ENCODE results near the gene ASXL1.

ASXL1 gene

DNA sequence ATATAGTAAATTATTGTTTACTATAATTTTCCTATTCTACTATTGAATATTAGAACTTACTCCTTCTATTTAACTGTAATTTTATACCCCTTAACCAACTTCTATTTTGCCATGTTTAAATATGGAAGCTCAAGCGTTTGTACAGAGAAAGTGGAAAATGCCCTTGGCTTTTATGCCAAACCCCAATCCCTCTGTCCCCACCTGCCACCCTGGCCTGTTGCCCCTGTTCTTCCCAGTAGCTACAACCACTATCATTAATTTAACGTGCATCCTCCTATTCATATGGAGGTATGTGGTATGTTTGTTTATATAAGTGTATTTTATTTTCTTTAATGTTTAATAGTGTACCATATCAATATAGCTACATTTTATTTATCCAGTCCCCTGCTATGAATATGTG lies 58.1 kb downstream of the ASXL1 start:
- TF ChIP-seq, protein P1, sequence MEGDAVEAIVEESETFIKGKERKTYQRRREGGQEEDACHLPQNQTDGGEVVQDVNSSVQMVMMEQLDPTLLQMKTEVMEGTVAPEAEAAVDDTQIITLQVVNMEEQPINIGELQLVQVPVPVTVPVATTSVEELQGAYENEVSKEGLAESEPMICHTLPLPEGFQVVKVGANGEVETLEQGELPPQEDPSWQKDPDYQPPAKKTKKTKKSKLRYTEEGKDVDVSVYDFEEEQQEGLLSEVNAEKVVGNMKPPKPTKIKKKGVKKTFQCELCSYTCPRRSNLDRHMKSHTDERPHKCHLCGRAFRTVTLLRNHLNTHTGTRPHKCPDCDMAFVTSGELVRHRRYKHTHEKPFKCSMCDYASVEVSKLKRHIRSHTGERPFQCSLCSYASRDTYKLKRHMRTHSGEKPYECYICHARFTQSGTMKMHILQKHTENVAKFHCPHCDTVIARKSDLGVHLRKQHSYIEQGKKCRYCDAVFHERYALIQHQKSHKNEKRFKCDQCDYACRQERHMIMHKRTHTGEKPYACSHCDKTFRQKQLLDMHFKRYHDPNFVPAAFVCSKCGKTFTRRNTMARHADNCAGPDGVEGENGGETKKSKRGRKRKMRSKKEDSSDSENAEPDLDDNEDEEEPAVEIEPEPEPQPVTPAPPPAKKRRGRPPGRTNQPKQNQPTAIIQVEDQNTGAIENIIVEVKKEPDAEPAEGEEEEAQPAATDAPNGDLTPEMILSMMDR (IDR thresholded peaks at IDR 0.05; ENCODE audit: low read depth, low read length), result no peak
- no peak for DNase-seq (ENCODE audit: extremely low read depth, low read depth)

DNA sequence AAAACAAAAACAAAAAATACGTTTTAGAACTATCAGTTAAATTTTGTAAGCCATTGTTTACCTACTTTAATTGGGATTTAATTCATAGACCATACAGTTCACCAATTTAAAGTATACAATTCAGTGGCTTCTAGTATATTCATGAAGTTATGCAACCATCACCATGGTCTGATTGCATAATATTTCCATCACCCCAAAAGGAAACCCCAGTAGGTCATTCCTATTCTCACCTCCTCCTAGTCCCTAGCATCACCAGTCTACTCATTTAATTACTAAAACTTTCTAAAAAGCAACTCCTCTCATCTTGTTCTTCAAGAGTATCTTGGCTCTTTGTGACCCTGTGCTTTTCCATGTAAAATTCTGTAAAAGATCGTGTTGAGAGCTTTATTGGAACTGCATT lies 60.2 kb downstream of the ASXL1 start:
- TF ChIP-seq, protein P1 (IDR thresholded peaks at IDR 0.05; ENCODE audit: low read depth, low read length), result no peak
- no peak for DNase-seq (ENCODE audit: extremely low read depth, low read depth)

- TF ChIP-seq, protein P1 (IDR thresholded peaks at IDR 0.05; ENCODE audit: low read depth, low read length), result no peak
- no peak for DNase-seq (ENCODE audit: extremely low read depth, low read depth)
Observed at GRCh38 chr20:32421290-32421689, 63.2 kb downstream of the ASXL1 start.

DNA sequence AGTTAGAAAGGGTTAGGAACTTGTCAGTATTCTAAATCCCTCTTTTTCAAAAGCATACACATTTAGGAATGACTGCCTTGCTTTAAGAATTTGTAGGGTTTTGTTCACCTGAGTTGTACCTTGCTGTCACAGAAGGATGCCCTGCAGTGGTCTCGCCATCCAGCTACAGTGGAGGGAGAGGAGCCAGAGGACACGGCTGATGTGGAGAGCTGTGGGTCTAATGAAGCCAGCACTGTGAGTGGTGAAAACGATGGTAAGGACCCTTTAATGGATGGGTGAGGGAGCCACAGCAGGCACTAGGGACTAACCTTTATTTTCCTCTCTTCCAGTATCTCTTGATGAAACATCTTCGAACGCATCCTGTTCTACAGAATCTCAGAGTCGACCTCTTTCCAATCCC lies 69.9 kb downstream of the ASXL1 start:
- no peak for DNase-seq (ENCODE audit: extremely low read depth, low read depth)
- TF ChIP-seq, protein P1 (IDR thresholded peaks at IDR 0.05; ENCODE audit: low read depth, low read length), result no peak

DNA sequence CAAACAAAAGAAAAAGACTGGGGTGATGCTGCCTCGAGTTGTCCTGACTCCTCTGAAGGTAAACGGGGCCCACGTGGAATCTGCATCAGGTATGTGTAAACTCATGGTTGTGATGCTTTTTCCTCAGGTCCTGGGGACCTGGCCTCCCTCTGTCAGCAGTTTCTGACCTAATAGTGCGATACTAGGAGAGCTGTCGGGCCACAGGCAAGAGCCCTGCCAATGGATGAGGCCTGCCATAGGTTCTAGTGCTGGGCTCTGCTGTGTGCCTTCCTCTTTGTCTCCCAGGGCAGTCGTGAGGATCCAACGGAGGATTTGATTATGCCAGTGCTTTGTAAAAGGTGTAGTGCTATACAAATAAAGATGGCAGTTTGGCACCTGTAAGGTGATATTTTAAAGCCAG lies 71.2 kb downstream of the ASXL1 start:
- TF ChIP-seq, protein P1 (IDR thresholded peaks at IDR 0.05; ENCODE audit: low read depth, low read length), result no peak

GRCh38 chr20:32429745-32430360 lies 71.7 kb downstream of the ASXL1 start:
- TF ChIP-seq, protein P1 (IDR thresholded peaks at IDR 0.05; ENCODE audit: low read depth, low read length), result no peak
- no peak for DNase-seq (ENCODE audit: extremely low read depth, low read depth)

More for the DNA sequence above, 71.2 kb downstream of the ASXL1 start:
- no peak for DNase-seq (ENCODE audit: extremely low read depth, low read depth)

DNA sequence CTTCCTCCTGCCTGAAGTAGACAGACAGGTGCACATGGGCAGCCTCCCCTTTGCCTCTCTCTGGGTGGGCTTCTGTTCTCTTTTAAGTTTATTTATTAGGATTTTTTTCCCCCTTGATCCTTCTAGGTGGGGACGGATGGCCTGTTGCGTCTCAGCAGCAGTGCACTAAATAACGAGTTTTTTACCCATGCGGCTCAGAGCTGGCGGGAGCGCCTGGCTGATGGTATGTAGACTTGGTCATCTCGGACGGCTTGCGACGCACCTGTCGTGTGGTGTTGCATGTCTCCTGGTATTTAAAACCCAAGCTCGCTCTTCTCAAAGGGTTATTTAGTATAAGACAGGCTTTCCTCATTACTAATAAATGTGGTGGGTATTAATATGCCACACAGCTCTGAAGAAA lies 73.3 kb downstream of the ASXL1 start:
- TF ChIP-seq, protein P1 (IDR thresholded peaks at IDR 0.05; ENCODE audit: low read depth, low read length), result no peak
- no peak for DNase-seq (ENCODE audit: extremely low read depth, low read depth)

Data from AG09319 (cell line).